Trophoblast cell (in vitro differentiated cells and primary cell): ENCODE results near the gene RNF141.

ENCODE experiments used
- DNase-seq, 2 donors: peaks; one replicate each; pipeline ENCODE4 v3.0.0-alpha.2; 2016
- H2AFZ ChIP-seq: 2 replicates; pipeline ENCODE4 v1.6.1; 2013; ENCODE audit warnings: low read length, moderate library complexity, mild to moderate bottlenecking; ENCODE audit not compliant: insufficient read depth, poor library complexity
- H2AK5ac ChIP-seq: 2 replicates; pipeline ENCODE4 v1.6.1; 2013; ENCODE audit warnings: mild to moderate bottlenecking, low read length
- H2BK120ac ChIP-seq: 2 replicates; pipeline ENCODE4 v1.6.1; 2013; ENCODE audit warnings: low read length, mild to moderate bottlenecking, moderate library complexity; ENCODE audit not compliant: insufficient read depth, poor library complexity
- H2BK12ac ChIP-seq: 2 replicates; pipeline ENCODE4 v1.6.1; 2013; ENCODE audit warnings: mild to moderate bottlenecking, low read length, moderate library complexity
- H2BK5ac ChIP-seq: 2 replicates; pipeline ENCODE4 v1.6.1; 2013; ENCODE audit warnings: low read length, low read depth, moderate library complexity, mild to moderate bottlenecking; ENCODE audit not compliant: poor library complexity
- H3K14ac ChIP-seq: 2 replicates; pipeline ENCODE4 v1.6.1; 2013; ENCODE audit warnings: mild to moderate bottlenecking, low read length
- H3K18ac ChIP-seq: 2 replicates; pipeline ENCODE4 v1.6.1; 2013; ENCODE audit warnings: mild to moderate bottlenecking, low read length
- H3K23ac ChIP-seq: 2 replicates; pipeline ENCODE4 v1.6.1; 2013; ENCODE audit warnings: low read length
- H3K27ac ChIP-seq: 2 replicates; pipeline ENCODE4 v1.5.1; 2013; ENCODE audit warnings: low read depth, mild to moderate bottlenecking, inconsistent platforms, low read length, moderate library complexity
- H3K27me3 ChIP-seq: 2 replicates; pipeline ENCODE4 v1.6.1; 2013; ENCODE audit warnings: inconsistent platforms, mild to moderate bottlenecking, low read length, moderate library complexity; ENCODE audit not compliant: insufficient read depth
- H3K36me3 ChIP-seq, 2 experiments: 1 replicate in 1 of 2; 2 replicates in 1 of 2; pipeline ENCODE4 v1.6.1; 2013; ENCODE audit warnings: low read length in 2 of 2, mild to moderate bottlenecking in 2 of 2, moderate library complexity in 1 of 2; ENCODE audit not compliant: insufficient read depth in 2 of 2, control insufficient read depth in 1 of 2
- H3K4ac ChIP-seq: 2 replicates; pipeline ENCODE4 v1.6.1; 2013; ENCODE audit warnings: low read depth, mild to moderate bottlenecking, low read length, moderate library complexity
- H3K4me1 ChIP-seq, 2 experiments: 1 replicate in 1 of 2; 2 replicates in 1 of 2; pipeline ENCODE4 v1.6.1; 2013; ENCODE audit warnings: low read length in 2 of 2, mild to moderate bottlenecking in 2 of 2, moderate library complexity in 1 of 2; ENCODE audit not compliant: insufficient read depth in 2 of 2, control insufficient read depth in 1 of 2
- H3K4me2 ChIP-seq: 2 replicates; pipeline ENCODE4 v1.6.1; 2013; ENCODE audit warnings: inconsistent platforms, mild to moderate bottlenecking, low read length, moderate library complexity
- H3K4me3 ChIP-seq: 2 replicates; pipeline ENCODE4 v1.5.1; 2013; ENCODE audit warnings: mild to moderate bottlenecking, low read depth, low read length, inconsistent platforms
- H3K79me1 ChIP-seq: one replicate; pipeline ENCODE4 v1.6.1; 2013; ENCODE audit warnings: low read length
- H3K79me2 ChIP-seq: 2 replicates; pipeline ENCODE4 v1.6.1; 2013; ENCODE audit warnings: low read length, mild to moderate bottlenecking; ENCODE audit not compliant: control insufficient read depth, insufficient read depth, poor library complexity
- H3K9ac ChIP-seq: 2 replicates; pipeline ENCODE4 v1.6.1; 2013; ENCODE audit warnings: mild to moderate bottlenecking, low read length
- H3K9me3 ChIP-seq: 2 replicates; pipeline ENCODE4 v1.6.1; 2013; ENCODE audit warnings: low read depth, mild to moderate bottlenecking, control low read depth, inconsistent platforms, low read length; ENCODE audit not compliant: insufficient read depth
- H4K12ac ChIP-seq: 2 replicates; pipeline ENCODE4 v1.6.1; 2013; ENCODE audit warnings: low read depth, mild to moderate bottlenecking, low read length, moderate library complexity
- H4K8ac ChIP-seq: 2 replicates; pipeline ENCODE4 v1.6.1; 2013; ENCODE audit warnings: low read depth, mild to moderate bottlenecking, low read length, moderate library complexity
- H4K91ac ChIP-seq: one replicate; pipeline ENCODE4 v1.6.1; 2013; ENCODE audit warnings: low read depth, mild to moderate bottlenecking, low read length, moderate library complexity
- WGBS: extraction: QIAGEN DNeasy Blood & Tissue Kit; methylation state at CpG from one replicate; pipeline ENCODE4 v1.1.7; 2013; ENCODE audit warnings: missing lambda C conversion rate; ENCODE audit not compliant: insufficient read length, insufficient coverage; ENCODE audit errors: extremely low coverage; 5-methylcytosine and 5-hydroxymethylcytosine counted together

Gene RNF141

GRCh38 chr11:10480760-10481159 is 60.2 kb downstream of the RNF141 start:
- H4K91ac ChIP-seq = no peak overlapping the region
- no peak overlapping the region for H4K12ac ChIP-seq
- H3K36me3 ChIP-seq = no peaks in the 10 kb centered on the region
- H3K27ac ChIP-seq = no peak overlapping the region
- H3K23ac ChIP-seq = no peak overlapping the region
- H2BK12ac ChIP-seq = no peak overlapping the region
- H3K4ac ChIP-seq = no peak overlapping the region
- no peak overlapping the region for H2AK5ac ChIP-seq
- no peak overlapping the region for H2BK120ac ChIP-seq
- no peaks in the 10 kb centered on the region for H3K79me1 ChIP-seq
- H3K4me3 ChIP-seq = no peak overlapping the region
- no peak overlapping the region for H3K9ac ChIP-seq
- H3K4me2 ChIP-seq = no peak overlapping the region
- no peaks in the 10 kb centered on the region for H3K4me1 ChIP-seq
- no peak overlapping the region for H3K18ac ChIP-seq
- H3K9me3 ChIP-seq = peaks cover 2% of the 10 kb centered on the region
- H2AFZ ChIP-seq = no peak overlapping the region
- H2BK5ac ChIP-seq = no peak overlapping the region
- WGBS = no CpG with 5 or more reads among the region's 2 CpGs
- H3K27me3 ChIP-seq = no peaks in the 10 kb centered on the region
- DNase-seq = no peak
- H3K14ac ChIP-seq = no peak overlapping the region
- H4K8ac ChIP-seq = no peak overlapping the region
- H3K79me2 ChIP-seq = no peaks in the 10 kb centered on the region

GRCh38 chr11:10480026-10480425 is 61.0 kb downstream of the RNF141 start:
- H3K4me1 ChIP-seq = no peaks in the 10 kb centered on the region
- H3K18ac ChIP-seq = no peak overlapping the region
- DNase-seq = no peak
- H3K27ac ChIP-seq = no peak overlapping the region
- H2BK5ac ChIP-seq = no peak overlapping the region
- H2BK12ac ChIP-seq = no peak overlapping the region
- no peak overlapping the region for H3K14ac ChIP-seq
- no peak overlapping the region for H3K9ac ChIP-seq
- H3K4ac ChIP-seq = no peak overlapping the region
- H3K27me3 ChIP-seq = no peaks in the 10 kb centered on the region
- no CpG with 5 or more reads among the region's 6 CpGs for WGBS
- no peaks in the 10 kb centered on the region for H3K79me1 ChIP-seq
- no peak overlapping the region for H3K4me2 ChIP-seq
- H3K23ac ChIP-seq = no peak overlapping the region
- no peak overlapping the region for H4K91ac ChIP-seq
- H4K12ac ChIP-seq = no peak overlapping the region
- H2BK120ac ChIP-seq = no peak overlapping the region
- no peaks in the 10 kb centered on the region for H3K79me2 ChIP-seq
- peaks cover 2% of the 10 kb centered on the region for H3K9me3 ChIP-seq
- H4K8ac ChIP-seq = no peak overlapping the region
- H3K36me3 ChIP-seq = no peaks in the 10 kb centered on the region
- no peak overlapping the region for H2AK5ac ChIP-seq
- no peak overlapping the region for H3K4me3 ChIP-seq
- H2AFZ ChIP-seq = no peak overlapping the region

- Histone ChIP-seq H4K12ac (no peak overlapping the region), H3K14ac (no peak overlapping the region), H3K4me2 (no peak overlapping the region), H3K79me1 (no peaks in the 10 kb centered on the region), H3K36me3 (no peaks in the 10 kb centered on the region), H3K23ac (no peak overlapping the region), H3K27me3 (no peaks in the 10 kb centered on the region), H3K18ac (no peak overlapping the region), H2BK120ac (no peak overlapping the region), H3K79me2 (no peaks in the 10 kb centered on the region), H3K9ac (no peak overlapping the region), H2BK12ac (no peak overlapping the region), H3K4me3 (no peak overlapping the region), H2AFZ (no peak overlapping the region), H2BK5ac (no peak overlapping the region), H4K8ac (no peak overlapping the region), H3K4ac (no peak overlapping the region), H2AK5ac (no peak overlapping the region), H3K27ac (no peak overlapping the region), H4K91ac (no peak overlapping the region), H3K4me1 (no peaks in the 10 kb centered on the region), H3K9me3 (peaks cover 2% of the 10 kb centered on the region)
- no CpG with 5 or more reads among the region's 16 CpGs for whole genome bisulfite sequencing
- DNase-seq = no peak
Observed at GRCh38 chr11:10478574-10479550, 62.1 kb downstream of the RNF141 start.

GRCh38 chr11:10478066-10478465 is 62.9 kb downstream of the RNF141 start:
- Histone ChIP-seq H3K23ac (no peak overlapping the region), H3K4me1 (no peaks in the 10 kb centered on the region), H3K14ac (no peak overlapping the region), H4K12ac (no peak overlapping the region), H4K8ac (no peak overlapping the region), H3K18ac (no peak overlapping the region), H2BK5ac (no peak overlapping the region), H2BK12ac (no peak overlapping the region), H3K79me2 (no peaks in the 10 kb centered on the region), H2AFZ (no peak overlapping the region), H3K4me3 (no peak overlapping the region), H3K27me3 (no peaks in the 10 kb centered on the region), H3K9me3 (peaks cover 2% of the 10 kb centered on the region), H2AK5ac (no peak overlapping the region), H3K36me3 (no peaks in the 10 kb centered on the region), H3K4me2 (no peak overlapping the region), H2BK120ac (no peak overlapping the region), H3K79me1 (no peaks in the 10 kb centered on the region), H3K9ac (no peak overlapping the region), H3K4ac (no peak overlapping the region), H4K91ac (no peak overlapping the region), H3K27ac (no peak overlapping the region)
- no CpG with 5 or more reads among the region's 3 CpGs for WGBS
- DNase-seq = no peak
